Panc1 (cell line): ENCODE data around the gene TMX1.

ENCODE experiments used
- CTCF ChIP-seq: fragments of 450-650 bp; IDR thresholded peaks from 2 replicates; pipeline ENCODE4 v1.5.1; 2017; ENCODE audit warnings: mild to moderate bottlenecking
- TCF7L2 ChIP-seq: IDR thresholded peaks from 2 replicates; pipeline ENCODE4 v1.6.1; 2011; ENCODE audit warnings: mild to moderate bottlenecking, low read depth, low read length, inconsistent platforms

DNA sequence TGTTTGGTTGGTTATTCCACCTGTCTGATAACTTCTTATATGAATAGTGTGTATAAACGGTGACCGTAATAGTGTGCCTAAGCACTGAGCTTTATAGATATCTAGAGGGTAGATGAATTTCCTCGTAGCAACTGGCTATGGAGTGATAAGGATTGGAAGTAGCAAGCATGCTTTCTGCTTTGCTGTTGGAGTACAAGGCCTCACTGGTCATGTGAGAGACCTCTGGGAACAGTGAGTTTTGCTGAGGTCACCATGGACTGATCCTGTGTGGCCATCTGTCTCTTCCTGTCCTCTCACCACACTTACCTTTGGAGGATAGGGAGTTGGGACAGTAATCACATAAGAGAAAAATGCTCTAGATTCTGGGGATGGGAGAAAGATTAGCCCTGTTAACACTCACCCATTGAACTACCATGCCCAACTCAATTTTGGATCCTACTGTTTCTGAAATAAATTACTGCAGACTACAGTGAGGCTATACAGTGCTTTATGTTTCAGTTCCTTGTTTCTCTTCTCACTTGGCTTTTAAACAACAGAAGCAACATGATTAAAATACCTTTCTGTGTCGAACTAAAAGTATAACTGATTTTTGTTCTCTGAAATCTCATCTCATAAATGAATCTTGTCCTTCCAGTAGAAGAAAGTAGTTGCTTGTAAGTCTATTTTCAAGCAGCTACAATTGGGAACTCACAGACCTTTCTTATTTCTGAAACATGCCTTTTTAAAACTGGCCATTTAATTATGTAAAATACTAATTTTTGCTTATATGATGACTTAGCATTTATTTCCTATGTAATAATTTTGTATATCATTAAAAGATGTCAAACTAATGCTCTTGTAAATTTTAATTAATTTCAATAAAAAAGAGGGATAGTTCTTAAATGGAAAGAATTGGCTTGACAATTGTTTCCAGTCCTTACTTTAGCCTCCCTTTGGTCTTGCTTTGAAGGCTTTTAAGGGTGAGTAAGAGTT is 8.3 kb downstream of the TMX1 start:
- TF ChIP-seq CTCF: no peak
- TF ChIP-seq TCF7L2: no peak
